Endothelial cell of umbilical vein (primary cell): ENCODE results near the gene MATN1. TPM values are rescaled to one million over a fixed set of nuclear protein-coding genes. Genes with fewer than 3 reads are reported as not detected.

Experiments used
- BruUV-seq: library from RNA; stranded (reverse); fragments of 400-500 nt; replicated peaks from 2 replicates; lab custom pipeline; 2021; lab: Mats Ljungman, UMichigan
- CTCF ChIA-PET: fragments of 300-600, 350-600 bp; sonication (Branson Sonifier 250); formaldehyde crosslinking; loops from one replicate; lab custom pipeline; 2021; ENCODE audit warnings: antibody characterized with exemption, inconsistent platforms; lab: Charles Lee
- POLR2A ChIA-PET: fragments of 300-600, 350-600 bp; sonication (Branson Sonifier 250); formaldehyde crosslinking; loops from one replicate; lab custom pipeline; 2021; ENCODE audit warnings: antibody characterized with exemption, inconsistent platforms; lab: Charles Lee
- DNase-seq: peaks from one replicate; pipeline ENCODE4 v3.0.0-alpha.2; 2011; ENCODE audit warnings: low read depth, low spot score
- FAIRE-seq: peaks from 2 replicates; lab custom pipeline; 2011; peaks lifted over from hg19 to GRCh38; lab: Jason Lieb, UNC
- H2AFZ ChIP-seq: 2 replicates; pipeline ENCODE4 v1.6.0; 2012; ENCODE audit warnings: low read depth, low read length, control low read depth, inconsistent platforms
- H3K27ac ChIP-seq: 2 replicates; pipeline ENCODE4 v1.5.1; 2011; ENCODE audit warnings: low read depth, mild to moderate bottlenecking, control low read depth, low read length, moderate library complexity; ENCODE audit not compliant: insufficient read depth
- H3K27me3 ChIP-seq, 2 experiments: 2 replicates each; pipeline versions ENCODE4 v1.6.0 to v1.6.1; 2011; ENCODE audit warnings: low read length in 2 of 2, mixed read lengths in 1 of 2; ENCODE audit not compliant: control insufficient read depth in 2 of 2, insufficient read depth in 2 of 2
- H3K36me3 ChIP-seq, 2 experiments: 2 replicates in 1 of 2; 3 replicates in 1 of 2; pipeline ENCODE4 v1.5.1; 2011; ENCODE audit warnings: low read length in 2 of 2, mild to moderate bottlenecking in 1 of 2, moderate library complexity in 1 of 2; ENCODE audit not compliant: control insufficient read depth in 2 of 2, insufficient read depth in 2 of 2; ENCODE audit errors: extremely low read depth in 1 of 2
- H3K4me1 ChIP-seq: 3 replicates; pipeline ENCODE4 v1.5.1; 2011; ENCODE audit warnings: mild to moderate bottlenecking, low read length; ENCODE audit not compliant: control insufficient read depth, insufficient read depth; ENCODE audit errors: extremely low read depth
- H3K4me2 ChIP-seq: 2 replicates; pipeline ENCODE4 v1.6.1; 2011; ENCODE audit warnings: low read length, control low read depth, mixed read lengths; ENCODE audit not compliant: insufficient read depth
- H3K4me3 ChIP-seq, 3 experiments: fragments of 200-600 bp in 1 of 3; sonication (generic), shearing (Covaris generic) in 1 of 3; replicated peaks in 1 of 3; 2 replicates each; pipeline ENCODE4 v1.5.1; 2011 to 2016; ENCODE audit warnings: control low read depth in 3 of 3, low read length in 3 of 3, mild to moderate bottlenecking in 2 of 3, inconsistent platforms in 1 of 3, low read depth in 1 of 3, moderate library complexity in 1 of 3; ENCODE audit not compliant: insufficient read depth in 1 of 3
- H3K79me2 ChIP-seq: 2 replicates; pipeline ENCODE4 v1.6.0; 2012; ENCODE audit warnings: low read length, inconsistent platforms; ENCODE audit not compliant: control insufficient read depth, insufficient read depth
- H3K9ac ChIP-seq: replicated peaks from 2 replicates; pipeline ENCODE3; 2011; ENCODE audit warnings: low read length, control low read depth; ENCODE audit not compliant: insufficient read depth; ENCODE audit errors: extremely low read depth
- H3K9me1 ChIP-seq: replicated peaks from 3 replicates; pipeline ENCODE4 v1.6.0; 2011; ENCODE audit warnings: mild to moderate bottlenecking, low read length; ENCODE audit not compliant: control insufficient read depth, insufficient read depth; ENCODE audit errors: extremely low read depth
- H3K9me3 ChIP-seq: replicated peaks from 2 replicates; pipeline ENCODE4 v1.5.1; 2012; ENCODE audit warnings: low read length, inconsistent platforms; ENCODE audit not compliant: control insufficient read depth, insufficient read depth
- H4K20me1 ChIP-seq: replicated peaks from 2 replicates; pipeline ENCODE3; 2011; ENCODE audit warnings: mild to moderate bottlenecking, low read length; ENCODE audit not compliant: control insufficient read depth, insufficient read depth; ENCODE audit errors: extremely low read depth
- CTCF ChIP-seq, 2 donors: IDR thresholded peaks; 1 replicate in 1 of 2; 2 replicates in 1 of 2; pipeline ENCODE4 v1.5.1; 2011; ENCODE audit warnings: low read length in 2 of 2, mild to moderate bottlenecking in 2 of 2, moderate library complexity in 2 of 2, control low read depth in 1 of 2, inconsistent platforms in 1 of 2, low read depth in 1 of 2; ENCODE audit not compliant: insufficient read depth in 1 of 2; ENCODE audit errors: extremely low read depth in 1 of 2
- EZH2 ChIP-seq: IDR thresholded peaks from 2 replicates; pipeline ENCODE4 v1.6.1; 2012; ENCODE audit warnings: borderline replicate concordance, low read depth, mild to moderate bottlenecking, moderate library complexity, low read length, inconsistent platforms; ENCODE audit not compliant: severe bottlenecking
- FOS ChIP-seq: IDR thresholded peaks from 2 replicates; pipeline ENCODE4 v1.6.1; 2011; ENCODE audit warnings: mild to moderate bottlenecking, low read length, moderate library complexity, borderline replicate concordance; ENCODE audit not compliant: insufficient read depth
- GATA2 ChIP-seq: IDR thresholded peaks from 2 replicates; pipeline ENCODE4 v1.7.0; 2011; ENCODE audit warnings: low read depth, mild to moderate bottlenecking, moderate library complexity, mixed read lengths, low read length; ENCODE audit not compliant: insufficient read length, insufficient read depth
- JUN ChIP-seq: IDR thresholded peaks from 2 replicates; pipeline ENCODE4 v1.6.1; 2011; ENCODE audit warnings: borderline replicate concordance, low read depth; ENCODE audit not compliant: insufficient read length, insufficient read depth
- MAX ChIP-seq: IDR thresholded peaks from 2 replicates; pipeline ENCODE4 v1.6.1; 2011; ENCODE audit not compliant: insufficient read depth, insufficient read length
- MYC ChIP-seq: IDR thresholded peaks from one replicate; pipeline ENCODE4 v1.6.1; 2011; ENCODE audit warnings: mild to moderate bottlenecking, low read depth, low read length
- POLR2A ChIP-seq: IDR thresholded peaks from 2 replicates; pipeline ENCODE4 v1.6.1; 2012; ENCODE audit warnings: low read depth, mild to moderate bottlenecking, control low read depth, low read length
- POLR2AphosphoS5 ChIP-seq: IDR thresholded peaks from 2 replicates; pipeline ENCODE4 v1.6.1; 2012; ENCODE audit warnings: low read depth, mild to moderate bottlenecking, control low read depth, low read length, moderate library complexity; ENCODE audit not compliant: insufficient read depth
- dilution Hi-C: fragments of 300-500 bp; cut with MboI; formaldehyde crosslinking; loops from one replicate; pipeline ENCODE4 v1.15.0; 2019; ENCODE audit warnings: low sequenced_read_pairs; ENCODE audit not compliant: extremely low pct_ligation_motif_present
- intact Hi-C: fragments of 100-400 bp; cut with micrococcal nuclease; formaldehyde crosslinking; loops from one replicate; pipeline ENCODE4 v1.10.0; 2022
- polyA plus RNA-seq, 4 experiments: library from polyadenylated mRNA; depleted of rRNA in 3 of 4; stranded (reverse) in 3 of 4; unstranded in 1 of 4; fragments of >200 nt; gene quantifications; 2 replicates each; pipeline versions ENCODE4 v1.2.1 to v1.2.3, GENCODE V29; 2011 to 2012; ENCODE audit warnings: missing spikeins in 1 of 4
- total RNA-seq: library from RNA; stranded (reverse); gene quantifications from 2 replicates; pipeline ENCODE4 v1.2.3, GENCODE V29; 2021

The MATN1 gene
- total and polyA plus RNA-seq, 2 donors (not counting 3 experiments of a cell fraction or from before 2014, with no cell fraction given) = 0.29 to 0.36 TPM

- TF ChIP-seq MAX = no peak
- TF ChIP-seq CTCF (IDR thresholded peaks at IDR 0.05; ENCODE audit: extremely low read depth in 1 of 2, insufficient read depth in 1 of 2, low read depth in 1 of 2, low read length in 2 of 2) = no peak
- no peak for TF ChIP-seq POLR2AphosphoS5
- TF ChIP-seq JUN = no peak
- TF ChIP-seq EZH2 = no peak
- TF ChIP-seq POLR2A = no peak
- TF ChIP-seq MYC = no peak
- no peak for TF ChIP-seq FOS
- no peak for TF ChIP-seq GATA2
- Histone ChIP-seq H3K4me3 (no peak overlapping the region), H3K36me3 (no peaks in the 10 kb centered on the region), H3K79me2 (no peaks in the 10 kb centered on the region), H3K4me2 (no peak overlapping the region), H3K4me1 (no peaks in the 10 kb centered on the region), H4K20me1 (no peaks in the 10 kb centered on the region), H2AFZ (no peak overlapping the region), H3K9me3 (no peaks in the 10 kb centered on the region), H3K27ac (no peak overlapping the region), H3K9ac (no peak overlapping the region), H3K9me1 (no peaks in the 10 kb centered on the region), H3K27me3 (no peaks in the 10 kb centered on the region)
- intact Hi-C loops (no loop called here), dilution Hi-C loops (no loop called here)
- ChIA-PET POLR2A (no interaction called here), CTCF (no interaction called here)
- DNase-seq (no peak), FAIRE-seq (no peak)
- BruUV-seq = no TSS peak
These were observed 59.7 kb downstream of the MATN1 start for GRCh38 chr1:30663596-30664091.
